SK-N-SH treated with all-trans-retinoic acid at 6 μM for 48 hours (cell line): ENCODE measurements around the gene SPNS1.

Experiments
- ATAC-seq: fragments of 200-7000 bp; cut with Tn5 transposase; 3 replicates; pipeline ENCODE4 v1.9.1; 2020; ENCODE audit warnings: mild to moderate bottlenecking, moderate library complexity
- ARNTL ChIP-seq: fragments of 450-650 bp; formaldehyde crosslinking; IDR thresholded peaks from 2 replicates; pipeline ENCODE4 v1.5.0; 2020; ENCODE audit warnings: low read depth, mild to moderate bottlenecking, moderate library complexity, borderline replicate concordance
- BACH2 ChIP-seq: fragments of 250-450 bp; sonication (Bioruptor Pico); IDR thresholded peaks from 2 replicates; pipeline ENCODE4 v1.9.0; 2021; ENCODE audit warnings: mild to moderate bottlenecking, borderline replicate concordance
- CSDC2 ChIP-seq: fragments of 250-450 bp; sonication (Bioruptor Pico); IDR thresholded peaks from 2 replicates; pipeline ENCODE4 v1.5.0; 2020; ENCODE audit warnings: mild to moderate bottlenecking, moderate library complexity
- CSRNP3 ChIP-seq: fragments of 250-450 bp; sonication (Bioruptor Pico); IDR thresholded peaks from 2 replicates; pipeline ENCODE4 v1.5.1; 2021; ENCODE audit warnings: mild to moderate bottlenecking, moderate library complexity
- ESRRG ChIP-seq: fragments of 250-450 bp; sonication (Bioruptor Pico); IDR thresholded peaks from 2 replicates; pipeline ENCODE4 v1.6.1; 2021; ENCODE audit warnings: mild to moderate bottlenecking
- GLIS3 ChIP-seq: fragments of 250-450 bp; sonication (Bioruptor Pico); IDR thresholded peaks from 2 replicates; pipeline ENCODE4 v1.5.0; 2020; ENCODE audit warnings: mild to moderate bottlenecking, moderate library complexity
- ISL1 ChIP-seq: fragments of 250-450 bp; sonication (Bioruptor Pico); IDR thresholded peaks from 2 replicates; pipeline ENCODE4 v2.1.2; 2022; ENCODE audit warnings: mild to moderate bottlenecking, moderate library complexity
- OSR1 ChIP-seq: fragments of 250-450 bp; sonication (Bioruptor Pico); IDR thresholded peaks from 2 replicates; pipeline ENCODE4 v1.8.0; 2022; ENCODE audit warnings: moderate library complexity, mild to moderate bottlenecking, inconsistent platforms
- PATZ1 ChIP-seq: fragments of 250-450 bp; sonication (Bioruptor Pico); IDR thresholded peaks from 2 replicates; pipeline ENCODE4 v1.8.0; 2020; ENCODE audit warnings: mild to moderate bottlenecking, moderate library complexity, borderline replicate concordance
- PPARA ChIP-seq: fragments of 250-450 bp; sonication (Bioruptor Pico); IDR thresholded peaks from 2 replicates; pipeline ENCODE4 v1.5.0; 2020; ENCODE audit warnings: mild to moderate bottlenecking, borderline replicate concordance
- RARB ChIP-seq: fragments of 250-450 bp; sonication (Bioruptor Pico); IDR thresholded peaks from 2 replicates; pipeline ENCODE4 v1.8.0; 2021; ENCODE audit warnings: mild to moderate bottlenecking, moderate library complexity
- SNAI2 ChIP-seq: fragments of 250-450 bp; sonication (Bioruptor Pico); IDR thresholded peaks from 2 replicates; pipeline ENCODE4 v1.5.0; 2020; ENCODE audit warnings: mild to moderate bottlenecking, moderate library complexity
- TCF4 ChIP-seq: fragments of 250-450 bp; sonication (Bioruptor Pico); IDR thresholded peaks from 2 replicates; pipeline ENCODE4 v1.8.0; 2021; ENCODE audit warnings: mild to moderate bottlenecking, moderate library complexity, borderline replicate concordance
- TOX ChIP-seq: fragments of 250-450 bp; sonication (Bioruptor Pico); IDR thresholded peaks from 2 replicates; pipeline ENCODE4 v1.8.0; 2021; ENCODE audit warnings: mild to moderate bottlenecking, moderate library complexity, borderline replicate concordance
- TSHZ2 ChIP-seq: fragments of 250-450 bp; sonication (Bioruptor Pico); IDR thresholded peaks from 2 replicates; pipeline ENCODE4 v1.5.0; 2020; ENCODE audit warnings: mild to moderate bottlenecking, moderate library complexity
- ZC3H10 ChIP-seq: fragments of 250-450 bp; sonication (Bioruptor Pico); IDR thresholded peaks from 2 replicates; pipeline ENCODE4 v1.5.1; 2021; ENCODE audit warnings: mild to moderate bottlenecking, moderate library complexity
- ZFP3 ChIP-seq: fragments of 250-450 bp; sonication (Bioruptor Pico); IDR thresholded peaks from 2 replicates; pipeline ENCODE4 v1.5.0; 2020; ENCODE audit warnings: mild to moderate bottlenecking, moderate library complexity
- ZFP30 ChIP-seq: fragments of 450-650 bp; formaldehyde crosslinking; IDR thresholded peaks from 2 replicates; pipeline ENCODE4 v1.5.0; 2022; ENCODE audit warnings: mild to moderate bottlenecking, moderate library complexity
- ZNF565 ChIP-seq: fragments of 450-650 bp; formaldehyde crosslinking; conservative IDR thresholded peaks from 2 replicates; pipeline ENCODE4 v1.5.0; 2020; ENCODE audit warnings: low read depth, mild to moderate bottlenecking, moderate library complexity
- ZNF8 ChIP-seq: fragments of 450-650 bp; formaldehyde crosslinking; IDR thresholded peaks from 2 replicates; pipeline ENCODE4 v1.5.0; 2020; ENCODE audit warnings: mild to moderate bottlenecking, moderate library complexity

The SPNS1 gene

GRCh38 chr16:28958836-28959235 lies 15.7 kb upstream of the SPNS1 start:
- TF ChIP-seq ISL1 (CRISPR knock-in tag) (no peak), RARB (CRISPR knock-in tag) (no peak), SNAI2 (CRISPR knock-in tag) (no peak), TSHZ2 (CRISPR knock-in tag) (no peak), PATZ1 (CRISPR knock-in tag) (no peak), ZNF565 (CRISPR knock-in tag) (no peak), PPARA (CRISPR knock-in tag) (no peak)
- no peak for ATAC-seq

- no peak for ATAC-seq
- TF ChIP-seq GLIS3 (CRISPR knock-in tag) (no peak), TOX (CRISPR knock-in tag) (no peak), OSR1 (CRISPR knock-in tag) (no peak), ZC3H10 (CRISPR knock-in tag) (no peak), TSHZ2 (CRISPR knock-in tag) (no peak), ARNTL (CRISPR knock-in tag) (no peak), CSDC2 (CRISPR knock-in tag) (no peak), RARB (CRISPR knock-in tag) (no peak), CSRNP3 (CRISPR knock-in tag) (no peak), BACH2 (CRISPR knock-in tag) (no peak), PPARA (CRISPR knock-in tag) (no peak)
- TF ChIP-seq, all 23 proteins: peak for 0
These were observed 10.5 kb upstream of the SPNS1 start for GRCh38 chr16:28964072-28964471.

DNA sequence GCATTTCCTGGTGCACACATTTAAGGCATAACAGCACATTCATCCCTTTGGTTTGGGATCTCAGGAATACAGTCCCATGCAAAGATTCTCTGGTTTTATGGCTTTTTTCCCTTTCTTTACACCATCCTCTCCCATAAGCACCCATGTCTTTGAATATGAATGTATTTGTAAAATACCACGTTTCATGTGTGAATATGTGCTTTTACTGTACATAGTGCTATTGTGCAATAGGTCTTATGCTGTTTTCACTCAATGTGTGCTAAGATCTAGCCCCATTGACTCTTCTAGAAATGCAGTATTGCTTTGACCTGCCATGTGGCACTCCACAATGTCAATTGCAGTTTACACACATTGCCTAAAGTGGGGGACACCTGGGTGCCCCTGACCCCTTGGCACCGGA lies 10.1 kb upstream of the SPNS1 start:
- ATAC-seq, result no peak
- TF ChIP-seq ZFP30 (CRISPR knock-in tag), result no peak
- TF ChIP-seq TSHZ2 (CRISPR knock-in tag), result no peak
- no peak for TF ChIP-seq OSR1 (CRISPR knock-in tag)
- no peak for TF ChIP-seq PPARA (CRISPR knock-in tag)
- no peak for TF ChIP-seq ZFP3
- TF ChIP-seq ZNF565 (CRISPR knock-in tag), result no peak
- no peak for TF ChIP-seq ZC3H10 (CRISPR knock-in tag)
- TF ChIP-seq ESRRG, result no peak
- TF ChIP-seq ZNF8, result no peak
- no peak for TF ChIP-seq TCF4 (CRISPR knock-in tag)
- no peak for TF ChIP-seq GLIS3 (CRISPR knock-in tag)
